Measurements from ENCODE around the gene MOB1B.
"Not testable (repeated sequence)": the region's sequence is repeated elsewhere in the genome, so short reads cannot be mapped to it uniquely, and the experiment has no call there.

The MOB1B gene

GRCh38 chr4:71004281-71004851 lies 102.2 kb downstream of the MOB1B start:
- Histone ChIP-seq H3K27ac (ENCODE audit: poor library complexity, severe bottlenecking) (no peak overlapping the region), H3K9me3 (ENCODE audit: severe bottlenecking) (no peaks in the 10 kb centered on the region), H3K36me3 (ENCODE audit: low read depth) (peaks cover 1% of the 10 kb centered on the region), H3K27me3 (ENCODE audit: insufficient read depth, poor library complexity, severe bottlenecking) (no peaks in the 10 kb centered on the region), H3K4me3 (ENCODE audit: severe bottlenecking) (no peak overlapping the region), H3K4me1 (ENCODE audit: insufficient read depth, poor library complexity, severe bottlenecking) (peaks cover 4% of the 10 kb centered on the region)
- TF ChIP-seq CTCF (IDR thresholded peaks at IDR 0.05; ENCODE audit: poor library complexity, severe bottlenecking), result no peak
- no peak for DNase-seq (ENCODE audit: low spot score)
- no peak for ATAC-seq (ENCODE audit: low read depth)

GRCh38 chr4:71005025-71005424 lies 102.9 kb downstream of the MOB1B start:
- not testable (repeated sequence) for H3K36me3 ChIP-seq (ENCODE audit: low read depth); DNase-seq (ENCODE audit: low spot score); ATAC-seq (ENCODE audit: low read depth); H3K27ac ChIP-seq (ENCODE audit: poor library complexity, severe bottlenecking); H3K9me3 ChIP-seq (ENCODE audit: severe bottlenecking); H3K27me3 ChIP-seq (ENCODE audit: insufficient read depth, poor library complexity, severe bottlenecking); H3K4me1 ChIP-seq (ENCODE audit: insufficient read depth, poor library complexity, severe bottlenecking); H3K4me3 ChIP-seq (ENCODE audit: severe bottlenecking)

GRCh38 chr4:71006203-71006907 lies 104.2 kb downstream of the MOB1B start:
- ATAC-seq (ENCODE audit: low read depth) (no peak), DNase-seq (ENCODE audit: low spot score) (no peak)
- no peak for TF ChIP-seq CTCF (IDR thresholded peaks at IDR 0.05; ENCODE audit: poor library complexity, severe bottlenecking)
- peaks cover 6% of the 10 kb centered on the region for H3K4me1 ChIP-seq (ENCODE audit: insufficient read depth, poor library complexity, severe bottlenecking)
- no peak overlapping the region for H3K27ac ChIP-seq (ENCODE audit: poor library complexity, severe bottlenecking)
- H3K4me3 ChIP-seq (ENCODE audit: severe bottlenecking), result no peak overlapping the region
- no peaks in the 10 kb centered on the region; the same call in none of the 2 replicates for H3K36me3 ChIP-seq (ENCODE audit: low read depth)
- H3K9me3 ChIP-seq (ENCODE audit: severe bottlenecking), result no peaks in the 10 kb centered on the region
- H3K27me3 ChIP-seq (ENCODE audit: insufficient read depth, poor library complexity, severe bottlenecking), result no peaks in the 10 kb centered on the region

- Histone ChIP-seq H3K36me3 (ENCODE audit: low read depth) (peaks cover 4% of the 10 kb centered on the region; the same call in 1 of the 2 replicates), H3K27ac (ENCODE audit: poor library complexity, severe bottlenecking) (no peak overlapping the region), H3K4me3 (ENCODE audit: severe bottlenecking) (no peak overlapping the region), H3K27me3 (ENCODE audit: insufficient read depth, poor library complexity, severe bottlenecking) (no peaks in the 10 kb centered on the region), H3K9me3 (ENCODE audit: severe bottlenecking) (no peaks in the 10 kb centered on the region), H3K4me1 (ENCODE audit: insufficient read depth, poor library complexity, severe bottlenecking) (peaks cover 6% of the 10 kb centered on the region)
- DNase-seq (ENCODE audit: low spot score) (no peak), ATAC-seq (ENCODE audit: low read depth) (no peak)
- no peak for TF ChIP-seq CTCF (IDR thresholded peaks at IDR 0.05; ENCODE audit: poor library complexity, severe bottlenecking)
Measured at GRCh38 chr4:71008196-71008595, 106.0 kb downstream of the MOB1B start.

- Histone ChIP-seq H3K36me3 (ENCODE audit: low read depth) (peaks cover 4% of the 10 kb centered on the region; the same call in 1 of the 2 replicates), H3K27ac (ENCODE audit: poor library complexity, severe bottlenecking) (no peak overlapping the region), H3K4me3 (ENCODE audit: severe bottlenecking) (no peak overlapping the region), H3K27me3 (ENCODE audit: insufficient read depth, poor library complexity, severe bottlenecking) (no peaks in the 10 kb centered on the region), H3K4me1 (ENCODE audit: insufficient read depth, poor library complexity, severe bottlenecking) (peaks cover 6% of the 10 kb centered on the region), H3K9me3 (ENCODE audit: severe bottlenecking) (no peaks in the 10 kb centered on the region)
- no peak for DNase-seq (ENCODE audit: low spot score)
- TF ChIP-seq CTCF (IDR thresholded peaks at IDR 0.05; ENCODE audit: poor library complexity, severe bottlenecking), result no peak
- no peak for ATAC-seq (ENCODE audit: low read depth)
Measured at GRCh38 chr4:71009086-71009485, 106.9 kb downstream of the MOB1B start.

All from RWPE2 (cell line).